GM19240 (cell line): ENCODE data around the gene HINFP.
"Not testable (repeated sequence)": the region's sequence is repeated elsewhere in the genome, so short reads cannot be mapped to it uniquely, and the experiment has no call there.

Source experiments
- DNase-seq: peaks from one replicate; pipeline ENCODE4 v3.0.0; 2011; ENCODE audit warnings: low spot score; ENCODE audit not compliant: insufficient read length

HINFP gene

GRCh38 chr11:119117004-119117706 lies 4.2 kb upstream of the HINFP start:
- no peak for DNase-seq

- DNase-seq, result no peak
Observed at GRCh38 chr11:119118227-119118626, 3.2 kb upstream of the HINFP start.

DNA sequence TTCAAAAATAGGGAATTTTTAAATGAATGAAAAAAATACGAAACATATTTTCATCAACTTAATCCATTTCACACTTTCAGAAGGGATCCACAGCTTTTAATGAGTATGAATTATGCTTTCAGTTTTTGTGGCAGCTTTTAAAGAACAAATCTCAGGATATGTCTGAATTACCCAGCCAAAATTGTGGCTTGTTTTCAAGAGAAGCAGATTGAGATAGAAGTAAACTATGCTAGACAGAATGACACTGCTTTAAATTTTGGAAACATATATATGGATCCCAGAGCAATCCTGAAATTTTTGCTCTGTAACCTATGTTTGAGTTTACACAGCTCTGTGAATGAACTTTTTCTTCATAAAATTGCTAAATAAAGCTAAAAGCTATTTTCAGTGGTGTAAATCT lies 2.4 kb upstream of the HINFP start:
- DNase-seq, result no peak

GRCh38 chr11:119120639-119121007 lies 757 bp upstream of the HINFP start:
- DNase-seq, result no peak

DNA sequence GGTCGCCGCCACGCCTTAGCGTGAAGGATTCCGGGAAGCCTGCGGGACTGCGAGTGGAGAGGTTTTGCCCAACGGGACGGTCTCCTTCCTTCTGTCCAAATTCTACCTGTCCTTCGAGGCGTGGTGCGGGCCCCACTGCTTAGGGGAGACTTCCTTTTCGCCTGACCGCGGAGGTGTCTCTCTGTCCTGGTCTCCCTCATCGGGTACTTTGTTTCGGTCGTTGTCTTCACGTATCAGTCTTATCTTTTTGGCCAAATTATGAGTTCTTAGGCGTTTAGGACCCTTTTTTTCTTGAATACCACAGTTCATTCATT lies 388 bp downstream of the HINFP start:
- DNase-seq, result no peak

GRCh38 chr11:119125821-119126220 lies 4.4 kb downstream of the HINFP start:
- DNase-seq, result no peak

GRCh38 chr11:119126675-119127268 lies 5.4 kb downstream of the HINFP start:
- DNase-seq, result no peak

- DNase-seq, result no peak
Observed at GRCh38 chr11:119130662-119131061, 9.3 kb downstream of the HINFP start.

DNA sequence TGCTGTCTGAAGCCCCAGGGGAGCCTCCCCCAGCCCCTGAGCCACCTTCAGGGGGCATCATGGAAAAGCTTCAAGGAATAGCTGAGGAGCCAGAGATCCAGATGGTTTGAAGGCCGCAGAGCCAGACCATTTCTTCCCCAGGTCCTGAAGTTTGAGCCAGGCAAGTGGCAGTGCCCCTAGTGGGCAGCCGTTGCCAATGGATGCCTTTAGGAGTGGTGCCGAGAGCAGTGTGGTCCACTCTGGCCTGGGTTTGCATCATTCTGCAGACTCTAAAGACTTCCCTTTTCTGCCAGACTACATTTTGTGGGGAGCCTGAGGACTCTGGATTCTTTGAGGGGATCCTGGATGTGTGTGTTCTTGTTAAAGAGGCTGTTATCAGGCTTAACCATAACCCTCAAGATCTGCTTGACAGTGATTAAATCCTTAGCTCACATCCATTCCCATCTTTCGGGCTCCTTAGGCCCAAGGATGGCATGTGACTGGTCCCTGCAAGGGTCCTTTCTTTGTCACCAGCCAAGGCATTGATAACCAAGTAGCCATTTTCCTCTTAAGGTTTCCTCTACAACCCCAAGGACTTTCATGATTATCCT lies 13.1 kb downstream of the HINFP start:
- no peak for DNase-seq

DNA sequence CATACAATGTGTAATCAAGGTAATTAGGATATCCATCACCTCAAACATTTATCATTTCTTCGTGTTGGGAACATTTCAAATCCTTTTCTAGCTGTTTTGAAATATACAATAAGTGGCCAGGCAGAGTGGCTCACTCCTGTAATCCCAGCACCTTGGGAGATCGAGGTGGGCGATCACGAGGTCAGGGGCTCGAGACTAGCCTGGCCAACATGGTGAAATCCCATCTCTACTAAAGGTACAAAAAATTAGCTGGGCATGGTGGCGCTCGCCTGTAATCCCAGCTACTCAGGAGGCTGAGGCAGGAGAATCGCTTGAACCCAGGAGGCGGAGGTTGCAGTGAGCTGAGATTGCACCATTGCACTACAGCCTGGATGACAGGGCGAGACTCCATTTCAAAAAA lies 17.9 kb downstream of the HINFP start:
- DNase-seq, result not testable (repeated sequence)

DNA sequence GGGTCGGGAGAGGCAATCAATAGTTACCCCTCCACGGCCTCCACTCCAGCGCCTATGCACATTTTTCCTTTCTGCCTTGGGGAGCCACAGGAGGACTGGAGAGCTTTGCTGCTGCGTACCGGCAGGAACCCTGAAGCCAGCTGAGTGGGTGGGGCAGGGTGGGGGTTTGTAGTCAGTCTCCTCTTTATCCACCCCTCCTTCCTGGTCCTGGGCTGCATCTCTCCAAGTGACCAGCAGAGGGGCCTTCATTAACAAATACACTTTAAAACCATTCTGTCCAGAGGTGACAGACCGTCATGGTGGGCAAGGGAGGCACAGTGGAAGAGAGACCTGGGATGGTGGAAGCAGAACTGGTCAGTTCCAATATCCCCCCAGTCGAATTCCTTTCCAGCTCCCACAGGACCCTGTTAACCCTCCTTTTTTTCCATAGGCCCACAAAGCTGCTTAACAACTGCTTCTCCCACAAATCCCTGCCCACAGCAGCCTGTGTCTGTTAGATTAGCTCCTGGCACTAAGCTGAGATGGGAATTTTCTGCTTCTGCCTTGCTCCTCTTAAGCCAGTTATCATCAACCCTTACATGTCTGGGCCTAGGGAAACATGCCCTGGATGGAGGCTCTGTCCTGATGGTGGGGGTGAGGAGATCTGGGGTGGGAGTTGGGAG lies 23.6 kb downstream of the HINFP start:
- DNase-seq, result peak; percentile 85

DNA sequence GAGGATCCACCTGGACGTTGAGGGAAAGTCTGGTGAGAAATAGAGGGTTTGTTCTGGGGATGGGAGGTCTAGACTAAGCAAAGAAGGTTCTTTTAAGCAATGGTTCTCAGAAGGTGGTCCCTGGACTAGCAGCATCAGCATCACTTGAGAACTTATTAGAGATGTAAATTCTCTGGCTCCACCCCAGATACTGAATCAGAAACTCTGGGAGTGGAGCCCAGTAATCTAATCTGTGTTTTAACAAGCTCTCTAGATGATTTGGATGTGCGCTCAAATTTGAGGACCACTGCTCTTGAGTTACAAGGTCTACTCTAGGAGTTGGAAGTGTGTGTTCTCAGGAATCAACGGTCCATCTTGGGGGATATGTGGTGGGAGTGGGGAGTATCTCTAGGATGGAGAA lies 24.2 kb downstream of the HINFP start:
- no peak for DNase-seq

GRCh38 chr11:119147604-119148333 lies 26.4 kb downstream of the HINFP start:
- DNase-seq, result no peak

GRCh38 chr11:119148720-119149017 lies 27.3 kb downstream of the HINFP start:
- no peak for DNase-seq

GRCh38 chr11:119149018-119149785 lies 27.8 kb downstream of the HINFP start, which contains the start of gene ABCG4:
Gene ABCG4, plus strand, starts transcription at chr11:119149052. Its CDS starts 914 bp downstream, at chr11:119149966.
- no peak for DNase-seq

- DNase-seq, result no peak
Observed at GRCh38 chr11:119149786-119150275, 28.5 kb downstream of the HINFP start.

DNA sequence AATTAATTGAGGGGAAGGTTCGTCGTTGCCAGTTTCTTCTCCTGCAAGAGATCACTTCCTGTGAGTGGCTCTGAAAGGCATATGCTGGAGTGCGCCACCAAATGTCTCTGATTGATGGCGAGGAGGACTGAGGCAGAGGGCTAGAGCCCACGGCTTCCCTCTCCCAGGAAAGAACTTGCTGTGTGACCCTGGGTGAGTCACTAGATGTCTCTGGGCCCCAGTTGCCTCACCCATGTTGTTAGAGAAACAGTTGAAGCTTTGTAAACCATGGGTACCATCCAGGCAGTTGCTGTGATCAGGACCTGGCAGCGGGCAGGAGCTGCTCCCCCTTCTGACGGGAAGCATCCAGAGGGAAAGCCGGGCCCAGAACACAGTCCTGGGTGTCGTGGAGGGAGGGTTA lies 30.7 kb downstream of the HINFP start:
- no peak for DNase-seq

DNA sequence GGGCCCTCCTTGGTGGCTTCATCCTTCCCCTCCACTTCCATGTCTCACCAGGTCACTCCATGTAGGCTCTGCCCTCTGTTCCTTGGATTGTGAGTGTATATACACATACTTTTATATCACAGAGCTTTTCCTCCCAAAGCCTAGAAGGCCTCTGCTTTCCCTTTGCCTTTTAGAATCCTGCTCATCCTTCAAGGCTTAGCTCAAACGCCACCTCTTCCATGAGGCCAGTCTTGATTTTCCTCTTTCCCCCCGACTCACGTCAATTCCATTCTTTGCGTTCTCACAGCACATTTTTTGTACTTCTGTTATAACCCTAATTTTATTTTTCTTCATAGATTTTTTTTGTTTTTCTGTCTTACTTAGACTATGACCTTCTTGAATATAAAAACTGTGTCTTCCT lies 31.2 kb downstream of the HINFP start:
- DNase-seq, result no peak

DNA sequence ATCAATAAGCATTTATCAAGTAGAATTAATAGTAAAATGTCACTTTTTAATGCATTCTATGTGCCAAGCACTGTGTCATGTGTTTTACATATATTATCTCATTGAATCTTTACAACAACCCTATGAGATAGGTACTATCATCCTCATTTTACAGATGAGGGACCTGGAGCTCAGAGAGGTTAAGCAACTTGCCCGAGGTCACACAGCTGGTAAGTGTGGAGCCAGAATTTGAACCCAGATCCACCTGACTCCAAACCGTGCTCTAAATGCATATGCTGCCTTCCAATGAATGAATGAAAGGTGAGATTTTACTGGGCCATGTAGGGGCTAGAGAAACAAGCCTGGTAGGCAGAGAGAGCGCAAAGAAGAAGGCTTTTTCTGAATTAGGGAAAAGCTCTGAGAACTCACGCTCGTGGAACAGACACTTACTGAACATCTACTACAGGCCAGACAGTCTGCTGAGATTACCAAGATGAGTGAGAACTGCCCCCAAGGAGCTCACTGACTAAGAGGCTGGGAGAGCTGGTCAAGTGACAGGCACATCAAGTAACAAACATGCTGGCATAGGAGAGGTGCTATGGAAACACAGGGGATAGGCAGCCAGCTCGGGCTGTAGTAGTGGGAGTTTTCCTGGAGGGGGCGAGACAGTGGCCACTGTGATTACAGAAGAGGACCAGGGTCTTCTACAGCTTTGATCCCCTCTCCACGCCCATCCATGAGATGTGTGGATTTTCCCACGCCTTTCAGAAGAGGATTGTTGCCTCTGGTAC lies 31.9 kb downstream of the HINFP start:
- no peak for DNase-seq

GRCh38 chr11:119154178-119154577 lies 32.8 kb downstream of the HINFP start:
- no peak for DNase-seq
